Upper lobe of right lung (tissue), 1 donor: ENCODE measurements around the gene ARPC1B. TPM values are rescaled to one million over a fixed set of nuclear protein-coding genes. Genes with fewer than 3 reads are reported as not detected.
"Not testable (repeated sequence)": the region's sequence is repeated elsewhere in the genome, so short reads cannot be mapped to it uniquely, and the experiment has no call there.

ENCODE experiments used
- ATAC-seq: fragments of 200-7000 bp; cut with Tn5 transposase; one replicate; pipeline ENCODE4 v1.9.1; 2020; ENCODE audit warnings: mild to moderate bottlenecking, moderate library complexity
- DNase-seq: peaks from one replicate; pipeline ENCODE4 v3.0.0-alpha.2; 2020
- H3K27ac ChIP-seq: fragments of 200-600 bp; one replicate; pipeline ENCODE4 v1.8.0; 2022
- H3K27me3 ChIP-seq: fragments of 200-600 bp; one replicate; pipeline ENCODE4 v1.8.0; 2022; ENCODE audit warnings: mild to moderate bottlenecking
- H3K36me3 ChIP-seq: fragments of 200-600 bp; one replicate; pipeline ENCODE4 v1.8.0; 2022
- H3K4me1 ChIP-seq: fragments of 200-600 bp; one replicate; pipeline ENCODE4 v1.8.0; 2022
- H3K4me3 ChIP-seq: fragments of 200-600 bp; one replicate; pipeline ENCODE4 v1.8.0; 2022; ENCODE audit warnings: mild to moderate bottlenecking
- H3K9me3 ChIP-seq: fragments of 200-600 bp; one replicate; pipeline ENCODE4 v1.8.0; 2022
- CTCF ChIP-seq: fragments of 200-600 bp; IDR thresholded peaks from one replicate; pipeline ENCODE4 v1.8.0; 2022; ENCODE audit warnings: antibody characterized with exemption
- intact Hi-C: fragments of 100-400 bp; cut with DNase I; formaldehyde crosslinking; loops from one replicate; pipeline ENCODE4 v1.11.0; 2022
- total RNA-seq: library from RNA; stranded (reverse); fragmentation: NEBNext Ultra II Directional; extraction: Animal tissue kit (Norgen Biotek cat#: 25700); gene quantifications from one replicate; pipeline ENCODE4 v1.2.1, GENCODE V29; 2021
- donor health status: DM: no; HTN: yes; CAD: no; lungs with severe emphysema.

The ARPC1B gene
- total RNA-seq, 1 donor from 2014 or later = 219 TPM

GRCh38 chr7:99355098-99355497, 19.4 kb upstream of the ARPC1B start:
- intact Hi-C loops = no loop called here
- Histone ChIP-seq H3K36me3 (peaks cover 98% of the 10 kb centered on the region), H3K4me3 (no peak overlapping the region), H3K4me1 (no peaks in the 10 kb centered on the region), H3K27ac (no peak overlapping the region), H3K9me3 (no peaks in the 10 kb centered on the region), H3K27me3 (no peaks in the 10 kb centered on the region)
- TF ChIP-seq CTCF = no peak
- DNase-seq (no peak), ATAC-seq (no peak)

- Histone ChIP-seq H3K27ac (no peak overlapping the region), H3K4me3 (no peak overlapping the region), H3K9me3 (no peaks in the 10 kb centered on the region), H3K27me3 (no peaks in the 10 kb centered on the region), H3K36me3 (peaks cover 98% of the 10 kb centered on the region), H3K4me1 (no peaks in the 10 kb centered on the region)
- no peak for TF ChIP-seq CTCF
- ATAC-seq (no peak), DNase-seq (no peak)
- intact Hi-C loops = no loop called here
Measured at GRCh38 chr7:99357701-99358490, 16.6 kb upstream of the ARPC1B start.

DNA sequence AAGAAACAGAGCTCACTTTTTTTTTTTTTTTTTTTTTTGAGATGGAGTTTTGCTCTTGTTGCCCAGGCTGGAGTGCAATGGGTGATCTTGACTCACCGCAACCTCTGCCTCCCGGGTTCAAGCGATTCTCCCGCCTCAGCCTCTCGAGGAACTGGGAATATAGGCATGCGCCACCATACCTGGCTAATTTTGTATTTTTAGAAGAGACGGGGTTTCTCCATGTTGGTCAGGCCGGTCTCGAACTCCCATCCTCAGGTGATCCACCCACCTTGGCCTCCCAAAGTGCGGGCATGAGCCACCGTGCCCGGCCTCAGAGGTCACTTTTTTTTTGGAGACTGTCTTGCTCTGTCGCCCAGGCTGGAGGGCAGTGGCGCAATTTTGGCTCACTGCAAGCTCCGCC, 16.0 kb upstream of the ARPC1B start:
- intact Hi-C loops, H3K27me3 ChIP-seq, H3K9me3 ChIP-seq, ATAC-seq, H3K4me1 ChIP-seq, H3K27ac ChIP-seq, DNase-seq, H3K4me3 ChIP-seq: not testable (repeated sequence)
- peaks cover 98% of the 10 kb centered on the region for H3K36me3 ChIP-seq

GRCh38 chr7:99359465-99360154, 14.9 kb upstream of the ARPC1B start:
- Histone ChIP-seq H3K27me3 (no peaks in the 10 kb centered on the region), H3K9me3 (no peaks in the 10 kb centered on the region), H3K36me3 (peaks cover 98% of the 10 kb centered on the region), H3K4me3 (no peak overlapping the region), H3K4me1 (no peaks in the 10 kb centered on the region), H3K27ac (no peak overlapping the region)
- TF ChIP-seq CTCF = no peak
- ATAC-seq = no peak
- no peak for DNase-seq
- intact Hi-C loops = loop anchor here (10.0 kb wide), 1 partner anchor 55 kb away; no protein-coding TSS in a partner anchor

- H3K36me3 ChIP-seq = peaks cover 94% of the 10 kb centered on the region
- intact Hi-C loops = loop anchor here (10.0 kb wide), 1 partner anchor 52 kb away; no protein-coding TSS in a partner anchor
- H3K27me3 ChIP-seq = no peaks in the 10 kb centered on the region
- H3K4me3 ChIP-seq = no peak overlapping the region
- H3K27ac ChIP-seq = no peak overlapping the region
- DNase-seq = no peak
- H3K4me1 ChIP-seq = no peaks in the 10 kb centered on the region
- no peak for ATAC-seq
- H3K9me3 ChIP-seq = no peaks in the 10 kb centered on the region
- TF ChIP-seq CTCF = no peak
Measured at GRCh38 chr7:99362801-99363200, 11.7 kb upstream of the ARPC1B start.

DNA sequence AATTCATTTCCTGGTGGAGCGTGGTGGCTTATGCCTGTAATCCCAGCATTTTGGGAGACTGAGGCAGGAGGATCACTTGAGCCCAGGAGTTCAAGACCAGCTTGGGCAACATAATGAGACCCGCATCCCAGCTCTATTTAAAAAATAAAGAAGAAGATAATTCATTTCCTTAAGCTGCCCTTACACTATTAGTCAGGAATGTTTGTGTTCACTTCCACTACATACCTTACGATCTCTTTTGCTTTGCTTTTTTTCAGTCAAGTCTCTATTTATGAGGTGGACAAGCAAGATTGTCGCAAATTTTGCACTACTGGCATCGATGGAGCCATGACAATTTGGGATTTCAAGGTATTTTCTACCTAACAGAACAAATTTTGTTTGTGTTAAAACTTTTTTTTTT, 11.2 kb upstream of the ARPC1B start:
- DNase-seq (no peak), ATAC-seq (no peak)
- no peak for TF ChIP-seq CTCF
- Histone ChIP-seq H3K36me3 (peaks cover 90% of the 10 kb centered on the region), H3K4me3 (no peak overlapping the region), H3K27ac (no peak overlapping the region), H3K9me3 (no peaks in the 10 kb centered on the region), H3K4me1 (no peaks in the 10 kb centered on the region), H3K27me3 (no peaks in the 10 kb centered on the region)
- intact Hi-C loops = loop anchor here (10.0 kb wide), 1 partner anchor 52 kb away; no protein-coding TSS in a partner anchor
